ENCODE data around the gene HAUS7. TPM values are rescaled to one million over a fixed set of nuclear protein-coding genes. Genes with fewer than 3 reads are reported as not detected.

HAUS7 gene
- total RNA-seq, 1 experiment from 2014 or later, result 59.9 TPM

DNA sequence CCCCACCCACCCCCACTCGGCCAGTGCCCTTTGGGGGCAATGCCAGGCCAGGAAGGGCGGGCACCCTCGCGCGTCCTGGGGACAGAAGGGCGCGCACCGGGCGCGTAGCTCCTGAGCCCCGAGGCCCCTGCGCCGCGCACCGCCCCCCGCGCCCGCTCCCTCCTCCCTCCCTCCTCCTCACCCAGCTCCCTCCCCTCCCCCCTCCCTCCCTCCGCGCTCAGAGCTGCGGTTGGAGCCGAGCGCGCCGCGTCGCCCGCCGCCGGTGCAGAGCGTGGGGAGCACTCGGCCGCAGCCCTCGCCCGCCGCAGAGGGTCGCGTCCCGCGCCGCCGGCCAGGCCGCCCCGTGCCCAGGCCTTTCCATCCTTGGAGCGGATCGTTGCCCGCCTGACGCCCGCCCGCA, 47.0 kb upstream of the HAUS7 start, which contains the start of gene ATP2B3 (continued):
- TF ChIP-seq, protein P1, sequence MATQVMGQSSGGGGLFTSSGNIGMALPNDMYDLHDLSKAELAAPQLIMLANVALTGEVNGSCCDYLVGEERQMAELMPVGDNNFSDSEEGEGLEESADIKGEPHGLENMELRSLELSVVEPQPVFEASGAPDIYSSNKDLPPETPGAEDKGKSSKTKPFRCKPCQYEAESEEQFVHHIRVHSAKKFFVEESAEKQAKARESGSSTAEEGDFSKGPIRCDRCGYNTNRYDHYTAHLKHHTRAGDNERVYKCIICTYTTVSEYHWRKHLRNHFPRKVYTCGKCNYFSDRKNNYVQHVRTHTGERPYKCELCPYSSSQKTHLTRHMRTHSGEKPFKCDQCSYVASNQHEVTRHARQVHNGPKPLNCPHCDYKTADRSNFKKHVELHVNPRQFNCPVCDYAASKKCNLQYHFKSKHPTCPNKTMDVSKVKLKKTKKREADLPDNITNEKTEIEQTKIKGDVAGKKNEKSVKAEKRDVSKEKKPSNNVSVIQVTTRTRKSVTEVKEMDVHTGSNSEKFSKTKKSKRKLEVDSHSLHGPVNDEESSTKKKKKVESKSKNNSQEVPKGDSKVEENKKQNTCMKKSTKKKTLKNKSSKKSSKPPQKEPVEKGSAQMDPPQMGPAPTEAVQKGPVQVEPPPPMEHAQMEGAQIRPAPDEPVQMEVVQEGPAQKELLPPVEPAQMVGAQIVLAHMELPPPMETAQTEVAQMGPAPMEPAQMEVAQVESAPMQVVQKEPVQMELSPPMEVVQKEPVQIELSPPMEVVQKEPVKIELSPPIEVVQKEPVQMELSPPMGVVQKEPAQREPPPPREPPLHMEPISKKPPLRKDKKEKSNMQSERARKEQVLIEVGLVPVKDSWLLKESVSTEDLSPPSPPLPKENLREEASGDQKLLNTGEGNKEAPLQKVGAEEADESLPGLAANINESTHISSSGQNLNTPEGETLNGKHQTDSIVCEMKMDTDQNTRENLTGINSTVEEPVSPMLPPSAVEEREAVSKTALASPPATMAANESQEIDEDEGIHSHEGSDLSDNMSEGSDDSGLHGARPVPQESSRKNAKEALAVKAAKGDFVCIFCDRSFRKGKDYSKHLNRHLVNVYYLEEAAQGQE (IDR thresholded peaks at IDR 0.05; ENCODE audit: insufficient read depth in 1 of 2, low read depth in 2 of 2, low read length in 1 of 2), result no peak

DNA sequence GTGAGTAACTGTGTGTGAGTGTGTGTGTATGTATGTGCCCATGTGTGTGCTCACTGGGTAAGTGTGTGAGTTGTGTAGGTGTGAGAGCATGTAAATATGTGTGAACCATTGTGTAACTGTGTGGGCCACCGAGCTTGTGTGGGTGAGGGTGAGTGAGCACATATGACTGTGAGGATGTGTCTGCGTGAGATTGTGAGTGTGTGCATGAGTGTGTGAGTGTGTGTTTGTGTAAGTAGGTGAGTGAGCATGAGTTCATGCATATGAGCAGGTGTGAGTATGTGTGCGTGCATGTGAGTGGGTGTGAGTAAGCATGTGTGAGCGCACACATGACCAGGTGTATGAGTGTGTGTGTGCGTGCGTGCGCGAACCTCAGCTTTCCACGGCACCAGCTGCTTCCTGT, 45.7 kb upstream of the HAUS7 start:
- Histone ChIP-seq H3K27ac (ENCODE audit: low read length) (no peak overlapping the region), H3K9me3 (ENCODE audit: control insufficient read depth, insufficient read depth, low read depth, low read length) (no peaks in the 10 kb centered on the region), H3K4me1 (ENCODE audit: control insufficient read depth, insufficient read depth, low read length) (peaks cover 10% of the 10 kb centered on the region), H3K27me3 (ENCODE audit: control insufficient read depth, insufficient read depth, low read length) (no peaks in the 10 kb centered on the region; the same call in 1 of the 2 replicates), H3K36me3 (ENCODE audit: control insufficient read depth, insufficient read depth, low read length) (no peaks in the 10 kb centered on the region), H3K4me3 (ENCODE audit: low read depth in 2 of 2, low read length in 2 of 2) (no peak overlapping the region)
- ATAC-seq (no peak), DNase-seq (ENCODE audit: low read depth, low spot score) (no peak)
- BruUV-seq (replicated peaks), result no TSS peak
- in situ Hi-C loops (cut with HindIII; ENCODE audit: low pct_unique_long_range_greater_than_20kb, low sequenced_read_pairs) (no loop called here), intact Hi-C loops (cut with micrococcal nuclease; ENCODE audit: unreplicated experiment) (no loop called here)
- no peak for TF ChIP-seq TCF7L2 (IDR thresholded peaks at IDR 0.05; ENCODE audit: low read depth, low read length)
- TF ChIP-seq POLR2AphosphoS5 (IDR thresholded peaks at IDR 0.05; ENCODE audit: low read depth, low read length), result no peak
- no peak for TF ChIP-seq SIN3A (IDR thresholded peaks at IDR 0.05; ENCODE audit: borderline replicate concordance, insufficient read depth, low read depth, low read length)
- TF ChIP-seq, protein P2, sequence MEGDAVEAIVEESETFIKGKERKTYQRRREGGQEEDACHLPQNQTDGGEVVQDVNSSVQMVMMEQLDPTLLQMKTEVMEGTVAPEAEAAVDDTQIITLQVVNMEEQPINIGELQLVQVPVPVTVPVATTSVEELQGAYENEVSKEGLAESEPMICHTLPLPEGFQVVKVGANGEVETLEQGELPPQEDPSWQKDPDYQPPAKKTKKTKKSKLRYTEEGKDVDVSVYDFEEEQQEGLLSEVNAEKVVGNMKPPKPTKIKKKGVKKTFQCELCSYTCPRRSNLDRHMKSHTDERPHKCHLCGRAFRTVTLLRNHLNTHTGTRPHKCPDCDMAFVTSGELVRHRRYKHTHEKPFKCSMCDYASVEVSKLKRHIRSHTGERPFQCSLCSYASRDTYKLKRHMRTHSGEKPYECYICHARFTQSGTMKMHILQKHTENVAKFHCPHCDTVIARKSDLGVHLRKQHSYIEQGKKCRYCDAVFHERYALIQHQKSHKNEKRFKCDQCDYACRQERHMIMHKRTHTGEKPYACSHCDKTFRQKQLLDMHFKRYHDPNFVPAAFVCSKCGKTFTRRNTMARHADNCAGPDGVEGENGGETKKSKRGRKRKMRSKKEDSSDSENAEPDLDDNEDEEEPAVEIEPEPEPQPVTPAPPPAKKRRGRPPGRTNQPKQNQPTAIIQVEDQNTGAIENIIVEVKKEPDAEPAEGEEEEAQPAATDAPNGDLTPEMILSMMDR (IDR thresholded peaks at IDR 0.05), result no peak
- TF ChIP-seq, protein P1 (IDR thresholded peaks at IDR 0.05; ENCODE audit: insufficient read depth in 1 of 2, low read depth in 2 of 2, low read length in 1 of 2), result no peak
- POLR2A ChIA-PET, result no interaction called here
- CTCF ChIA-PET, result no interaction called here

DNA sequence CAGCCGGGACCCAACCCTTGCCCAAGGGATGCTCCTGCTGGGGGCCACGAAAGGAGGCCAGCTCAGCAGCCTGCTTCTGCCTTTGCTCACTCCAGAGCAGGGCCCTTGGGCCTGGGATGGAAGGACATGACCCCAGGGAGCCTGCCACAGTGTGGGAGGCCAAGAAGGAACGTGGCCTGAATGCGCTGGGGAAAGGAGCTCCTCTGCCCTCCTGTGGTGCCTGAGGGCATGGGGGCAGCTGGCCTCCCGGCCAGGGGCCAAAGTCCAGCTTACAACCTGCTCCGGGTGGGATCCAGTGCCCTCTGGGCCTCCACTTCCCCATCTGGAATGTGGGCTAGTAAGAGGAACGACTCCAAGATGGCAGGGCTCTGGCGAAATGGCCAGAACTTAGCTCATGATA, 45.1 kb upstream of the HAUS7 start:
- Histone ChIP-seq H3K4me3 (ENCODE audit: low read depth in 2 of 2, low read length in 2 of 2) (no peak overlapping the region), H3K27ac (ENCODE audit: low read length) (no peak overlapping the region), H3K9me3 (ENCODE audit: control insufficient read depth, insufficient read depth, low read depth, low read length) (no peaks in the 10 kb centered on the region), H3K4me1 (ENCODE audit: control insufficient read depth, insufficient read depth, low read length) (peaks cover 5% of the 10 kb centered on the region), H3K36me3 (ENCODE audit: control insufficient read depth, insufficient read depth, low read length) (no peaks in the 10 kb centered on the region), H3K27me3 (ENCODE audit: control insufficient read depth, insufficient read depth, low read length) (no peaks in the 10 kb centered on the region; the same call in 1 of the 2 replicates)
- TF ChIP-seq SIN3A (IDR thresholded peaks at IDR 0.05; ENCODE audit: borderline replicate concordance, insufficient read depth, low read depth, low read length) (no peak), TCF7L2 (IDR thresholded peaks at IDR 0.05; ENCODE audit: low read depth, low read length) (no peak), POLR2AphosphoS5 (IDR thresholded peaks at IDR 0.05; ENCODE audit: low read depth, low read length) (no peak)
- TF ChIP-seq, protein P1 (IDR thresholded peaks at IDR 0.05; ENCODE audit: insufficient read depth in 1 of 2, low read depth in 2 of 2, low read length in 1 of 2), result no peak
- TF ChIP-seq, protein P2 (IDR thresholded peaks at IDR 0.05), result no peak
- ChIA-PET CTCF (interaction anchor here (0.8 kb wide), 1 partner anchor 8 kb away, joined by 8 read pairs; no protein-coding TSS in a partner anchor), POLR2A (no interaction called here)
- intact Hi-C loops (cut with micrococcal nuclease; ENCODE audit: unreplicated experiment) (no loop called here), in situ Hi-C loops (cut with HindIII; ENCODE audit: low pct_unique_long_range_greater_than_20kb, low sequenced_read_pairs) (no loop called here)
- ATAC-seq (no peak), DNase-seq (ENCODE audit: low read depth, low spot score) (no peak)
- no TSS peak for BruUV-seq (replicated peaks)
